WTC11 (cell line): Measurements from ENCODE around the gene IMMT. TPM values are rescaled to one million over a fixed set of nuclear protein-coding genes. Genes with fewer than 3 reads are reported as not detected.

Experiments used
- ATAC-seq: fragments of 200-7000 bp; cut with Tn5 transposase; 2 replicates; pipeline ENCODE4 v1.10.0; 2021; ENCODE audit warnings: mild to moderate bottlenecking, moderate library complexity
- CTCF ChIA-PET: fragments of 300-600 bp; sonication (Branson Sonifier 250); formaldehyde crosslinking; loops from one replicate; lab custom pipeline; 2021; ENCODE audit warnings: antibody characterized with exemption; lab: Charles Lee
- POLR2A ChIA-PET: fragments of 350-600 bp; sonication (Branson Sonifier 250); formaldehyde crosslinking; loops from one replicate; lab custom pipeline; 2021; ENCODE audit warnings: antibody characterized with exemption; lab: Charles Lee
- DNase-seq: peaks from one replicate; pipeline ENCODE4 v3.0.0; 2021; ENCODE audit warnings: low spot score
- H3K27ac Mint-ChIP-seq: 2 replicates; pipeline ENCODE4 v1.8.0; 2021; ENCODE audit warnings: mixed read lengths
- H3K27me3 Mint-ChIP-seq: 2 replicates; pipeline ENCODE4 v1.8.0; 2021; ENCODE audit warnings: low read depth, mild to moderate bottlenecking, moderate library complexity, mixed read lengths
- H3K36me3 Mint-ChIP-seq: 2 replicates; pipeline ENCODE4 v1.8.0; 2021; ENCODE audit warnings: mixed read lengths
- H3K4me1 Mint-ChIP-seq: 2 replicates; pipeline ENCODE4 v1.8.0; 2022; ENCODE audit warnings: mixed read lengths
- H3K4me3 Mint-ChIP-seq: 2 replicates; pipeline ENCODE4 v1.8.0; 2021; ENCODE audit warnings: mild to moderate bottlenecking, moderate library complexity, mixed read lengths
- H3K9me3 Mint-ChIP-seq: 2 replicates; pipeline ENCODE4 v1.8.0; 2021; ENCODE audit warnings: mixed read lengths
- CBFB ChIP-seq: sonication (generic); formaldehyde crosslinking; IDR thresholded peaks from 2 replicates; pipeline ENCODE4 v1.8.1; 2022; ENCODE audit warnings: mild to moderate bottlenecking, low read depth, missing genetic modification reagents
- ELF4 ChIP-seq: sonication (generic); formaldehyde crosslinking; IDR thresholded peaks from 2 replicates; pipeline ENCODE4 v1.8.1; 2022; ENCODE audit warnings: low read depth, mild to moderate bottlenecking, moderate library complexity, missing genetic modification reagents
- FOXP1 ChIP-seq: sonication (generic); formaldehyde crosslinking; IDR thresholded peaks from 2 replicates; pipeline ENCODE4 v1.8.0; 2022; ENCODE audit warnings: missing genetic modification reagents, mild to moderate bottlenecking, moderate library complexity, borderline replicate concordance
- GABPB1 ChIP-seq: sonication (generic); formaldehyde crosslinking; IDR thresholded peaks from 2 replicates; pipeline ENCODE4 v1.8.1; 2023; ENCODE audit warnings: mild to moderate bottlenecking, missing genetic modification reagents
- IRF2 ChIP-seq: sonication (generic); formaldehyde crosslinking; IDR thresholded peaks from 2 replicates; pipeline ENCODE4 v1.8.0; 2022; ENCODE audit warnings: low read depth, missing genetic modification reagents, borderline replicate concordance
- NFATC4 ChIP-seq: fragments of 250-450 bp; sonication (Bioruptor Pico); IDR thresholded peaks from 2 replicates; pipeline ENCODE4 v1.9.0; 2021; ENCODE audit warnings: mild to moderate bottlenecking
- SMAD3 ChIP-seq: sonication (generic); formaldehyde crosslinking; IDR thresholded peaks from 2 replicates; pipeline ENCODE4 v1.8.0; 2022; ENCODE audit warnings: missing genetic modification reagents, mild to moderate bottlenecking, borderline replicate concordance
- SMAD4 ChIP-seq: sonication (generic); formaldehyde crosslinking; IDR thresholded peaks from 2 replicates; pipeline ENCODE4 v1.8.0; 2022; ENCODE audit warnings: mild to moderate bottlenecking, missing genetic modification reagents
- SOX15 ChIP-seq: fragments of 250-450 bp; sonication (Bioruptor Pico); IDR thresholded peaks from 2 replicates; pipeline ENCODE4 v1.9.0; 2021; ENCODE audit warnings: mild to moderate bottlenecking
- ZNF396 ChIP-seq: fragments of 250-450 bp; sonication (Bioruptor Pico); IDR thresholded peaks from 2 replicates; pipeline ENCODE4 v1.8.0; 2021; ENCODE audit warnings: mild to moderate bottlenecking, moderate library complexity, borderline replicate concordance
- total RNA-seq: library from RNA; stranded (reverse); gene quantifications from 3 replicates; pipeline ENCODE4 v1.2.3, GENCODE V29; 2021
- TF ChIP-seq, protein P1 (sequence below): sonication (generic); formaldehyde crosslinking; IDR thresholded peaks from 2 replicates; pipeline ENCODE4 v1.8.1; 2023; ENCODE audit warnings: mild to moderate bottlenecking, missing genetic modification reagents
- TF ChIP-seq, protein P2 (sequence below): sonication (generic); formaldehyde crosslinking; IDR thresholded peaks from 2 replicates; pipeline ENCODE4 v1.8.1; 2023; ENCODE audit warnings: mild to moderate bottlenecking, missing genetic modification reagents
- TF ChIP-seq, protein P3 (sequence below): fragments of 250-450 bp; sonication (Bioruptor Pico); IDR thresholded peaks from 2 replicates; pipeline ENCODE4 v1.9.0; 2021; ENCODE audit warnings: mild to moderate bottlenecking
- TF ChIP-seq, protein P4 (sequence below): sonication (generic); formaldehyde crosslinking; IDR thresholded peaks from 2 replicates; pipeline ENCODE4 v1.8.1; 2022; ENCODE audit warnings: mild to moderate bottlenecking, missing genetic modification reagents, moderate library complexity, borderline replicate concordance
- TF ChIP-seq, protein P5 (sequence below): sonication (generic); formaldehyde crosslinking; IDR thresholded peaks from 2 replicates; pipeline ENCODE4 v1.8.0; 2022; ENCODE audit warnings: mild to moderate bottlenecking, missing genetic modification reagents

Gene IMMT
- total RNA-seq, 1 experiment from 2014 or later: 102 TPM

DNA sequence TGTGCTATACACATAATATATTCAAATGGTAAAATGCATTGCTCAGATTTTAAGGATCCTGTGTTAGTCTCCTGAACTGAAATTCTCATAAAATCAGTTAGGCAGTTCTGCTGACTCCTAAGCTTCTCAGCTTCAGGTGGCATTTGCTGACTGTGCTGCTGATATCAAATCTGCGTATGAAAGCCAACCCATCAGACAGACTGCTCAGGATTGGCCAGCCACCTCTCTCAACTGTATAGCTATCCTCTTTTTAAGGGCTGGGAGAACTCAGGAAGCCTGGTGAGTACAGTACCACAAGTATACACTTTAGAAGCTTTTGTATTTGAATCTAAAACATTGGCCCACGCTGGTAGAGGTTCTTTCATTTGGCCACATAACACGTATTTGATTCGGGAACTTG lies 60.6 kb downstream of the IMMT start:
- no peaks in the 10 kb centered on the region for H3K9me3 Mint-ChIP-seq

DNA sequence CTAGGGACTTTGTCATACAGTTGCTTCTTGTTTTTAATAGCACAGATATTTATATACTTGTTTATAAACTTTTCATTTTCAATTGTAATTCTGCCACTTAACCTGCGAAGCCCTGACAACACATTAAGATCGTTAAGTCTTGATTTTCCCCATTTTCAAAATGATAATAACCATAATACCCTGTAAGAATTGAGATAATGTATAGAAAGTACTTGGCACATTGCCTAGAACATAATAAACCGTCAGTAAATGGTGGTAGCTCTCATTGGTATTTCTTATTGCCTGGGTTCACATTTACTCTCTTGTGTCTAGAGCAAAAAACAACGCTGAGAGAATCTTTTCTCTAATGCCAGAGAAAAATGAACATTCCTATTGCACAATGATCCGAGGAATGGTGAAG lies 70.6 kb downstream of the IMMT start:
- Mint-ChIP-seq H3K27me3 (no peaks in the 10 kb centered on the region), H3K36me3 (peaks cover 90% of the 10 kb centered on the region), H3K27ac (no peak overlapping the region), H3K4me1 (no peaks in the 10 kb centered on the region), H3K4me3 (no peak overlapping the region), H3K9me3 (no peaks in the 10 kb centered on the region)
- ATAC-seq: no peak
- ChIA-PET POLR2A (interaction anchor here (1.2 kb wide), 1 partner anchor 10 kb away, joined by 4 read pairs; no protein-coding TSS in a partner anchor), CTCF (no interaction called here)
- DNase-seq: no peak
- TF ChIP-seq, protein P1, sequence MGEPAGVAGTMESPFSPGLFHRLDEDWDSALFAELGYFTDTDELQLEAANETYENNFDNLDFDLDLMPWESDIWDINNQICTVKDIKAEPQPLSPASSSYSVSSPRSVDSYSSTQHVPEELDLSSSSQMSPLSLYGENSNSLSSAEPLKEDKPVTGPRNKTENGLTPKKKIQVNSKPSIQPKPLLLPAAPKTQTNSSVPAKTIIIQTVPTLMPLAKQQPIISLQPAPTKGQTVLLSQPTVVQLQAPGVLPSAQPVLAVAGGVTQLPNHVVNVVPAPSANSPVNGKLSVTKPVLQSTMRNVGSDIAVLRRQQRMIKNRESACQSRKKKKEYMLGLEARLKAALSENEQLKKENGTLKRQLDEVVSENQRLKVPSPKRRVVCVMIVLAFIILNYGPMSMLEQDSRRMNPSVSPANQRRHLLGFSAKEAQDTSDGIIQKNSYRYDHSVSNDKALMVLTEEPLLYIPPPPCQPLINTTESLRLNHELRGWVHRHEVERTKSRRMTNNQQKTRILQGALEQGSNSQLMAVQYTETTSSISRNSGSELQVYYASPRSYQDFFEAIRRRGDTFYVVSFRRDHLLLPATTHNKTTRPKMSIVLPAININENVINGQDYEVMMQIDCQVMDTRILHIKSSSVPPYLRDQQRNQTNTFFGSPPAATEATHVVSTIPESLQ (CRISPR knock-in tag): no peak

More for the DNA sequence above, 60.6 kb downstream of the IMMT start:
- POLR2A ChIA-PET: interaction anchor here (0.7 kb wide), 1 partner anchor 10 kb away, joined by 4 read pairs; no protein-coding TSS in a partner anchor
- ATAC-seq: peak; percentile 85
- CTCF ChIA-PET: interaction anchor here (1.1 to 1.3 kb wide), 2 partner anchors 47 to 497 kb away, joined by 4 read pairs; no protein-coding TSS in a partner anchor
- TF ChIP-seq CBFB (CRISPR knock-in tag) (no peak), SMAD3 (CRISPR knock-in tag) (no peak), ZNF396 (CRISPR knock-in tag) (no peak), NFATC4 (CRISPR knock-in tag) (no peak)
- TF ChIP-seq, protein P1 (CRISPR knock-in tag): no peak
- TF ChIP-seq, protein P2, sequence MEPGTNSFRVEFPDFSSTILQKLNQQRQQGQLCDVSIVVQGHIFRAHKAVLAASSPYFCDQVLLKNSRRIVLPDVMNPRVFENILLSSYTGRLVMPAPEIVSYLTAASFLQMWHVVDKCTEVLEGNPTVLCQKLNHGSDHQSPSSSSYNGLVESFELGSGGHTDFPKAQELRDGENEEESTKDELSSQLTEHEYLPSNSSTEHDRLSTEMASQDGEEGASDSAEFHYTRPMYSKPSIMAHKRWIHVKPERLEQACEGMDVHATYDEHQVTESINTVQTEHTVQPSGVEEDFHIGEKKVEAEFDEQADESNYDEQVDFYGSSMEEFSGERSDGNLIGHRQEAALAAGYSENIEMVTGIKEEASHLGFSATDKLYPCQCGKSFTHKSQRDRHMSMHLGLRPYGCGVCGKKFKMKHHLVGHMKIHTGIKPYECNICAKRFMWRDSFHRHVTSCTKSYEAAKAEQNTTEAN (CRISPR knock-in tag): no peak
- TF ChIP-seq, protein P3, sequence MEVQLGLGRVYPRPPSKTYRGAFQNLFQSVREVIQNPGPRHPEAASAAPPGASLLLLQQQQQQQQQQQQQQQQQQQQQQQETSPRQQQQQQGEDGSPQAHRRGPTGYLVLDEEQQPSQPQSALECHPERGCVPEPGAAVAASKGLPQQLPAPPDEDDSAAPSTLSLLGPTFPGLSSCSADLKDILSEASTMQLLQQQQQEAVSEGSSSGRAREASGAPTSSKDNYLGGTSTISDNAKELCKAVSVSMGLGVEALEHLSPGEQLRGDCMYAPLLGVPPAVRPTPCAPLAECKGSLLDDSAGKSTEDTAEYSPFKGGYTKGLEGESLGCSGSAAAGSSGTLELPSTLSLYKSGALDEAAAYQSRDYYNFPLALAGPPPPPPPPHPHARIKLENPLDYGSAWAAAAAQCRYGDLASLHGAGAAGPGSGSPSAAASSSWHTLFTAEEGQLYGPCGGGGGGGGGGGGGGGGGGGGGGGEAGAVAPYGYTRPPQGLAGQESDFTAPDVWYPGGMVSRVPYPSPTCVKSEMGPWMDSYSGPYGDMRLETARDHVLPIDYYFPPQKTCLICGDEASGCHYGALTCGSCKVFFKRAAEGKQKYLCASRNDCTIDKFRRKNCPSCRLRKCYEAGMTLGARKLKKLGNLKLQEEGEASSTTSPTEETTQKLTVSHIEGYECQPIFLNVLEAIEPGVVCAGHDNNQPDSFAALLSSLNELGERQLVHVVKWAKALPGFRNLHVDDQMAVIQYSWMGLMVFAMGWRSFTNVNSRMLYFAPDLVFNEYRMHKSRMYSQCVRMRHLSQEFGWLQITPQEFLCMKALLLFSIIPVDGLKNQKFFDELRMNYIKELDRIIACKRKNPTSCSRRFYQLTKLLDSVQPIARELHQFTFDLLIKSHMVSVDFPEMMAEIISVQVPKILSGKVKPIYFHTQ (CRISPR knock-in tag): no peak
- Mint-ChIP-seq H3K36me3 (peaks cover 96% of the 10 kb centered on the region), H3K27me3 (no peaks in the 10 kb centered on the region), H3K4me3 (no peak overlapping the region), H3K4me1 (peaks cover 20% of the 10 kb centered on the region), H3K27ac (peak overlapping the region; percentile 63; the same call in 1 of the 2 replicates)
- no peak for DNase-seq

DNA sequence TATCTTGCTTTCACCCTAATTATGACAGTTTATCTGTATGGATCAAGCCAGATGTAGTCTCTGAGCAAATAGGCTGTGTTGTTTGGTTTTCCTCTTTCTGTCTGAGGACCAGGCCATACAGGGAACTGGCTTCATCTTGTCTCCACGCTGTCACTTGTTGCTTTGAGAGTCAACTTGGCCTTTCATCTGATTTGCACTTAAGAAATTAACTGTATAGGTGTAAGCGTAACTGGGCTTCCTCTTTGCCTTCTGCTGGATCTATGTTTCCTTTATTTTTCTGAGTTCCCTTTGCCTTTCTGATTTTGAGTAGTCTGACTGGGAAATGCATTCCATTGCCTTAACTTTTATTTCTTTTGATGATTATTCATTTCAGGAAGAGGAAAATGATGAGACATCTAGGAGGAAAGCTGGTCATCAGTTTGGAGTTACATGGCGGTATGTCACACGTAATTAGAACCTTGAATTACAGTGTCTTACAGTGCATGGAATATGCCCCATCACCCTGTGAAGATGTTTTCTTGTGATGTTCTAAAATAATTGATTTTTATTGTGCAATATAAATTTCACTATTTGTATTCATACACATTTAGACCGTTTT lies 71.8 kb downstream of the IMMT start:
- no peak for TF ChIP-seq GABPB1 (CRISPR knock-in tag)
- TF ChIP-seq IRF2 (CRISPR knock-in tag): no peak
- TF ChIP-seq, protein P4, sequence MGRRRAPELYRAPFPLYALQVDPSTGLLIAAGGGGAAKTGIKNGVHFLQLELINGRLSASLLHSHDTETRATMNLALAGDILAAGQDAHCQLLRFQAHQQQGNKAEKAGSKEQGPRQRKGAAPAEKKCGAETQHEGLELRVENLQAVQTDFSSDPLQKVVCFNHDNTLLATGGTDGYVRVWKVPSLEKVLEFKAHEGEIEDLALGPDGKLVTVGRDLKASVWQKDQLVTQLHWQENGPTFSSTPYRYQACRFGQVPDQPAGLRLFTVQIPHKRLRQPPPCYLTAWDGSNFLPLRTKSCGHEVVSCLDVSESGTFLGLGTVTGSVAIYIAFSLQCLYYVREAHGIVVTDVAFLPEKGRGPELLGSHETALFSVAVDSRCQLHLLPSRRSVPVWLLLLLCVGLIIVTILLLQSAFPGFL (CRISPR knock-in tag): no peak
- no peak for TF ChIP-seq SOX15
- no peak for TF ChIP-seq ELF4
- TF ChIP-seq, protein P5, sequence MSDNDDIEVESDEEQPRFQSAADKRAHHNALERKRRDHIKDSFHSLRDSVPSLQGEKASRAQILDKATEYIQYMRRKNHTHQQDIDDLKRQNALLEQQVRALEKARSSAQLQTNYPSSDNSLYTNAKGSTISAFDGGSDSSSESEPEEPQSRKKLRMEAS (CRISPR knock-in tag): no peak
- TF ChIP-seq, protein P3 (CRISPR knock-in tag): no peak
- TF ChIP-seq SMAD4: no peak
- no peak for TF ChIP-seq FOXP1 (CRISPR knock-in tag)
- TF ChIP-seq, protein P2 (CRISPR knock-in tag): no peak
- Mint-ChIP-seq H3K36me3 (peaks cover 91% of the 10 kb centered on the region), H3K4me1 (no peaks in the 10 kb centered on the region)

More for the DNA sequence above, 71.8 kb downstream of the IMMT start:
- no peaks in the 10 kb centered on the region for H3K9me3 Mint-ChIP-seq
- no peak overlapping the region for H3K27ac Mint-ChIP-seq
- H3K27me3 Mint-ChIP-seq: no peaks in the 10 kb centered on the region
- ChIA-PET CTCF (no interaction called here), POLR2A (no interaction called here)
- H3K4me3 Mint-ChIP-seq: no peak overlapping the region
- no peak for ATAC-seq
- DNase-seq: no peak
